GM18867 (cell line): Measurements from ENCODE around the gene RGS3.

Experiments used
- ATAC-seq: cut with Tn5 transposase; IDR thresholded peaks from one replicate; pipeline ENCODE4 v1.9.1; 2021; ENCODE audit warnings: mild to moderate bottlenecking, moderate library complexity; ENCODE audit not compliant: unreplicated experiment

The RGS3 gene

GRCh38 chr9:113528088-113528487 lies 64.6 kb downstream of the RGS3 start:
- no peak for ATAC-seq

- ATAC-seq = no peak
Measured at GRCh38 chr9:113528811-113529210, 65.3 kb downstream of the RGS3 start.

DNA sequence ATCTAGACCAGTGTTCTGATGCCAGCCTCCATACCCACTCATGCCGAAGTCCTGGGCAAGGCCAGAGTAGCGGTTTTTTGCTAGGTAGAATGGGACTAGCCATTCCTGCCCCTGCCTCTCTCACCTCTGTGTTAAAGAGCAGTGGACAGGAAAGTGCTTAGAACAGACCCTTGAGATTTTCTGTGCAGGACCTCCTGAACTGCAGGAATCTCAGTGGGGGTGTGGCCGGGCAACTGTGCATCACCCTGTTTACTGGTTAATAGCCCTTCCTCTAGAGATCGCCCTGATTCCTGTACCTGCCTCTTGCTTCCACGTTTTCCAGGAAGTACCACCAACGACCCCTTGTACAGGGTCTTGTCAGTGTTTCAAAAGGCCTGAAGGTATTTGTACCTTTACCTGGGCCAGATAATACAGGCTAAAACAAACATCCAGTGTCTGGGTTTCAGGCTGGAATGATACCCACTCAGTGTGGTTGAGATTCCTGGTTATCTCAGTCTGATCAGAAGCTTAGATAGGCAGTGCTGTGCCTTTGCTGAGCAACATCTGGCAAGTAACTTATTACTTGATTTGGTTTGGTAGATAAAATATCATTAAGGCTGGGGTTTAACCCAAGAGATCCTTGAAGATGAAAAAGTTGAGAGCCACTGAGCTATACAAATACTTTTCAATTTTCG lies 65.9 kb downstream of the RGS3 start:
- ATAC-seq = no peak

DNA sequence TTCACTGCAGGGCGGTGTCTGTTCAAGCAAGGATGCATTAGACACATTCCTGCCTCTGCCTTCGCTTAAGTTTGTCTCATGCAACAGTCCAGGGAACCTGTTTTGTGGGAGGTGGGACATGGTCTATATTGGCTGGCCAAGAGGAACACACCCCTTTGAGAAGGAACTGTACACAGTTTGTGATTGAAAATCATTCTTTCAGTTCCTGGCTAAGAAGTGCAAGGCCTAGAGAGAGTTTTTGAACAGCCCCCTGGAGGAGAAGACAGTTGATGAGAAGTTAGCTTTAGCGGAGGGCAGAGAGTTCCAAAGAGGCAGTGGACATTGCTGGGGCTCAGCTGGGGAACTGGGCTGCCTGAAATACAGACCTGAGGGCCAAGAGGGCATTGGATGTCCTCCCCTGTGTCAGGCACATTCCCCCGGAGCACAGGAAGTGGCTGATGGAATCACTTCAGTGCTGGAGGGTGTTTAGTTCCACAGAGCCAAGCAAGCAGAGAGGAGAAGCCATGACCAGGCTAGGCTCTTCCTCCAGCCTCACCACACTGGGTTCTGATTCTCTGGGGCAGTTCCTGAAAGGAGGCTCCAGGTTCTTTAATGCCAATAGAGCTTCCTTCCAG lies 66.6 kb downstream of the RGS3 start:
- ATAC-seq = no peak

- no peak for ATAC-seq
Measured at GRCh38 chr9:113530942-113531341, 67.4 kb downstream of the RGS3 start.

DNA sequence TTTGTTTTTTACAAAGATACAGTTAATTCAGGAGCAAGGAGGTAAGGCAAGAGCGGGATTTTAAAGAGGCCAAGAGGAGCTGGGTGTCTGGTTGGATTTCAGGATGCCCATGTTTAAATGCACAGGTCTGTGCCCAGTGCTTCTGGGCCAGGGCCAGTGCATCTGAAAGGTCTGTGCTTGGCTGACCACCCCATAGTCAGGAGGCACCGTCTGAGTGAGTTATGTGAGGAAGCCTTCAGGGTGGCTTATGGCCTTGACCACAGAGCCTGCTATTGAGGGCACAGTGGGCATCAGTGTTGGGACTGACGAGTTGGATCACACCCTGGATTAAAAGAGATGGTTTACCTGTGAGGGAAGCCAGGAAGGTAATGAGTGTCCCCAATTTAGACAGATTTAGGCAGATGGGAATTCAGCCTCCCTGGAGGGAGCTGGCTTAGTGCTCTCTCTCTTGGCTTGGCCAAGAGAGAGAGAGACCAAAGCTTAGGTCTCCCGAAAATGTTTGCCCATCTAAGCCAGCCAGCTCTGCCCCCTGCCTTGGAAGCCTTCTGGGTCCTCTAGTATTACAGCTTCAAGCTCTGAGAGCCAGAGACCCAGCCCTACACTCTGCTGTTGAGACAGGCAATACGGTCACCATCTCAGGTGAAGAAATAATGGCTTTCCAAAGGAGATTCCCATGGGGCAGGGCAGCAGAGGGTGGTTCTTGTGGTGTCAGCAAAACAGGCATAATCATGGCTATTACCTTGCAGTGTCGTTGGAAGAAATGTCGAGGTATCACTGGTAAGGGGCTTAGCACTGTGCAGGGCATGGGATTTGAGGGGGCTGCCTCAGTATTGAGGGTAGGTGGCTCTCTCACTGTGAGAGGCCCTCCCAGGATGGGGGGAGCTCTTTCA lies 68.6 kb downstream of the RGS3 start:
- ATAC-seq = no peak

DNA sequence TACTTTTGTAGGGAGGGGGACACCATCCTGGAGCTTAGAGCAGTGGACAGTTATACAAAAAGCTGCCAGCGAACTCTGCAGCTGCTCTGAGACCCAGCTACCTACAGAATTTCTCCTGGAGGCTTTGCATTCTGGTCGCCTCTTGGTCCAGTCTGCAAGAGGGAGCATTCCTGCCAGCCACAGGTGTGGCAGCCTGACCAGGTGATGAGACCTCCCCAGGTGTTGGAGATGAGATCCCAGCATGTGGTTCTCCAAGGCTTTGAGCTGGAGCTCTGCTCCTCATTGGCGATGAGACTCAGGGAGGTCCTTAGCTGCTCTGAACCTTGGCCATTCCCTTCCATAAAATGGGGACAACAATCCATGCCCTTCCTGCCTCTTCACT lies 69.3 kb downstream of the RGS3 start:
- ATAC-seq = no peak

GRCh38 chr9:113533335-113534225 lies 70.1 kb downstream of the RGS3 start:
- no peak for ATAC-seq

GRCh38 chr9:113535756-113536155 lies 72.2 kb downstream of the RGS3 start:
- ATAC-seq = no peak

GRCh38 chr9:113536166-113536482 lies 72.6 kb downstream of the RGS3 start:
- no peak for ATAC-seq

DNA sequence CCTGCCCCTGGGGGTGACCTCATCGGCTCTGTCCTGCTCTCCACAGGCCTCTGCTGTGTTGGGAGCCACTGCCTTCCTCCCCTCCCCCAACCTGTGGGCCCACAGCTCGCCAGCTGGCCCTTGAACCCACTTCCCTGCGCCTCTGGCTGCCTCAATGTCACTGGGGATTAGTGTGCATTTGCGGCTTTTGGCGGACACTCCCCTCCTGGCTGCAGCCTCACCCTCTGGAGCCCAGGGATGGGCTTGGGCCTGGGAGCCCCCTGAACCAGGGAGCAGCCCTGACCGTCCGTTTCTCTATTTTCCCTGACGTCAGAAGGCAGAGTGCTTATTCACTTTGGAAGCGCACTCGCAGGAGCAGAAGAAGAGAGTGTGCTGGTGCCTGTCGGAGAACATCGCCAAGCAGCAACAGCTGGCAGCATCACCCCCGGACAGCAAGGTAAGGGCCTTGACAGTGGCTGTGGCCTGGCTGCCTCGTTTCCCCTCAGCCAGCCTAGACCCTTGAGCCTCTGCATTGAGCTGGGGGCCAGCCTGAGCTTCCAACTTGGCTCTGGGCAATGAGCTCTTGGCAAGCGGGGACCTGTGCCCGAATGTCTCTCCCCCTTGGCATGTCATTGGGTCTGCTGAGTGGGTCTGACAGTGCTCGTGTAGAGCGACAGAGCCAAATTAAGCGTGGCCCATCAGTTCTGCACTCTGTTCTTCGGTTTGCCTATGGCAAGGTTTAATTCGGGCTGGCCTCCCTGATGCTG lies 73.1 kb downstream of the RGS3 start:
- no peak for ATAC-seq

GRCh38 chr9:113537229-113537810 lies 73.8 kb downstream of the RGS3 start:
- ATAC-seq = no peak

GRCh38 chr9:113538131-113538530 lies 74.6 kb downstream of the RGS3 start:
- ATAC-seq = no peak

DNA sequence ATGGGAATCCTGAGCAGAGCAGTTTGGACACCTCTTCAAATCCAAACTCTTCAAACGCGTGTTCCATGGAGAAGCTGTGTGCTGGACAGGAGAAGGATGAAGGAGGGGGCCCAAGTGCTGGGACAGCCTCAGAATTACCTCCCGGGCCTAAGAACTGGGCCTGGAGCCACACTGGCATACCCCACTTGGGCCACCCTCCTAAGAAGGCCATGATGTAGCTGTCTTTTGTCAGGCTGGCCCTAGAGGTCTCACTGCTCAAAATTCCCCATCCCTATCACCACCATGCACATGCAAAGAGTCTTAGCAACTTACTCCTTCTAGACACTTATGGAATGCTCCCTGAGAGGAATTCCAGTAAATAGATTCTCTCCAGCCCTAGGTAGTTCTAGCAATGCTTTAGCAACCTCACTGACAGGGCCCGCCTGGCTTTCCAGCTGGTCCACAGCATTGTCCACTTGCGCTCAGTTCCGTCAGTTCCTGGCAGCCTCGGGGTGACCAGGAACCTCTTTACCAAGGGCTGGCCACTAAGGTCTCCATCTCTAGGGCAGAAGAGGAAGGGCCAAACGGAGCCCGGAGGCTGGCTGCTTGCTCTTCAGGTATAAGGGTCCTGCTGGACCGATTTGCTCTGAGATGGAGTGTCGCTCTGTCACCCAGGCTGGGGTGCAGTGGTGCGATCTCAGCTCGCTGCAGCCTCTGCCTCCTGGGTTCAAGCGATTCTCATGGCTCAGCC lies 75.3 kb downstream of the RGS3 start:
- ATAC-seq = no peak

DNA sequence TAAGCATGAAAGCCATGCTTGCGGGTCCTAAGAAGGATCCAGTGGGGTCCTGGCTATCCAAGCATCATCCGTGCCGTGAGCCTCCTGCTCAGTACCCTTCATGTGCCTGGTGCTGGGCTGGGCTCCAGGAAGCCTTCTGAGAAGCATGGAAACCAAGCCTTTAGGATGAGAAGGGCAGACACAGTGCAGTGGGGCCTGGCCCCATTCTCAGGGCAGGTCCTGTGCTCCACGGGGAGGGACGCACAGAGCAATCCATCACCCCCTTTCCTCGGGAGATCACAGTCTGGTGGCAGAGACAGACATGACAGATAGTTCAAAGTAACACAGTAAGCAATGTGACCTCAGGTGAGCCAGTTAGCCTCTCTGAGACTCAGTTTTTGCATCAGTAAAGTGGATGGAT lies 76.9 kb downstream of the RGS3 start:
- no peak for ATAC-seq

DNA sequence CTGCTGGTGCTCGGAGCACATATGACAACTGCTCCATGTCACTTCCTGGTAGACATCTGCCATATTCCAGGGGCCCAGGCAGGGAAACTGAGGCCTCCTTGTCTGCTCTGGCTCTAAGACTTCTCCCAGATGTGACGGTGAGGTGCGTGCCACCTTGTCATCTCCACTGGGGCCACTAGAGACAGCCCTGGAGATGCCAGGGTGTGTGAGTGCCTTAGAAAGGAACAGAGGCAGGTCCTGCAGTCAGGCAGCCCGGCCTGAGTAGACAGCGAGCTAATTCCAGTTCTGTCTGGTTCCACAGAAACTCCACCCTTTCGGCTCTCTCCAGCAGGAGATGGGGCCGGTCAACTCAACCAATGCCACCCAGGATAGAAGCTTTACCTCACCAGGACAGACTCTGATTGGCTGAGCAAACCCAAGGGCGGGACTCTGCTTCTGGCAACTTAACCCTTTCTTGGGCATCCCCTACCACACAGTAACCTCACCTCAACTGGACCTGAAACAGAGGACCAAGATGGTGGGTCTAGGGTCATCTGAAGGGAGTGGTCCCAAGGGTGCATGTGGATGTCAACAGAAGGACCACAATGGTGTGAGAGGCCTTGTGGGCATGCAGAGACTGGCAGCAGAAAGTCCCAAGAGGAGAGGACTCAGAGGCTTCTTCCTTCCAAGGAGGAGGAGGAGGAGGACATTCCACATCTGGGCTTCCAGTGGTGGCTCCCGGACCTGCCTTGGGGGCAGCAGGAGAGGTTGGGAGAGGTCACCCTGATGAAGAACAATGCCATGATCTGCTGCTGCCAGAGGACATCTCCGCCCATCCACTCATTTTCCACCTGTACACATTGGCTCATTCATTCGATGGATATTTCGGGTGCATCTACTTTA lies 77.7 kb downstream of the RGS3 start:
- no peak for ATAC-seq

- ATAC-seq = no peak
Measured at GRCh38 chr9:113542006-113542405, 78.5 kb downstream of the RGS3 start.

GRCh38 chr9:113542741-113543140 lies 79.2 kb downstream of the RGS3 start:
- ATAC-seq = no peak
